Activated B cell treated with CpG ODN at 0.5 μM for 24 hours (primary cell): ENCODE results near the gene AXIN1. TPM values are rescaled to one million over a fixed set of nuclear protein-coding genes. Genes with fewer than 3 reads are reported as not detected.

ENCODE experiments used
- ATAC-seq: fragments of 200-7000 bp; cut with Tn5 transposase; one replicate; pipeline ENCODE4 v1.10.0; 2021; ENCODE audit warnings: low read depth, mild to moderate bottlenecking, moderate library complexity
- CTCF ChIA-PET: fragments of 350-600 bp; sonication (Branson Sonifier 250); formaldehyde crosslinking; loops from one replicate; lab custom pipeline; 2021; ENCODE audit warnings: antibody characterized with exemption; lab: Charles Lee
- POLR2A ChIA-PET: fragments of 350-600 bp; sonication (Branson Sonifier 250); formaldehyde crosslinking; loops from one replicate; lab custom pipeline; 2021; ENCODE audit warnings: antibody characterized with exemption; lab: Charles Lee
- DNase-seq: peaks from one replicate; pipeline ENCODE4 v3.0.0; 2022
- H3K27ac Mint-ChIP-seq: one replicate; pipeline ENCODE4 v1.8.0; 2020; ENCODE audit warnings: mixed read lengths
- H3K27me3 Mint-ChIP-seq: one replicate; pipeline ENCODE4 v1.8.0; 2021; ENCODE audit warnings: mixed read lengths
- H3K36me3 Mint-ChIP-seq: one replicate; pipeline ENCODE4 v1.8.0; 2021; ENCODE audit warnings: low read depth, mixed read lengths
- H3K4me1 Mint-ChIP-seq: one replicate; pipeline ENCODE4 v1.8.0; 2021; ENCODE audit warnings: mixed read lengths
- H3K4me3 Mint-ChIP-seq: one replicate; pipeline ENCODE4 v1.8.0; 2020; ENCODE audit warnings: mild to moderate bottlenecking, mixed read lengths
- H3K9me3 Mint-ChIP-seq: one replicate; pipeline ENCODE4 v1.8.0; 2020; ENCODE audit warnings: mixed read lengths
- intact Hi-C: fragments of 100-400 bp; cut with micrococcal nuclease; formaldehyde crosslinking; loops from one replicate; pipeline ENCODE4 v1.15.1; 2024
- total RNA-seq: library from RNA; stranded (reverse); gene quantifications from 2 replicates; pipeline ENCODE4 v1.2.3, GENCODE V29; 2022
- TF ChIP-seq, protein P1 (sequence below): fragments of 200-600 bp; IDR thresholded peaks from one replicate; pipeline ENCODE4 v1.8.0; 2022; ENCODE audit warnings: antibody characterized with exemption, mild to moderate bottlenecking

Gene AXIN1
- total RNA-seq, 1 donor from 2014 or later, result 30.6 TPM

DNA sequence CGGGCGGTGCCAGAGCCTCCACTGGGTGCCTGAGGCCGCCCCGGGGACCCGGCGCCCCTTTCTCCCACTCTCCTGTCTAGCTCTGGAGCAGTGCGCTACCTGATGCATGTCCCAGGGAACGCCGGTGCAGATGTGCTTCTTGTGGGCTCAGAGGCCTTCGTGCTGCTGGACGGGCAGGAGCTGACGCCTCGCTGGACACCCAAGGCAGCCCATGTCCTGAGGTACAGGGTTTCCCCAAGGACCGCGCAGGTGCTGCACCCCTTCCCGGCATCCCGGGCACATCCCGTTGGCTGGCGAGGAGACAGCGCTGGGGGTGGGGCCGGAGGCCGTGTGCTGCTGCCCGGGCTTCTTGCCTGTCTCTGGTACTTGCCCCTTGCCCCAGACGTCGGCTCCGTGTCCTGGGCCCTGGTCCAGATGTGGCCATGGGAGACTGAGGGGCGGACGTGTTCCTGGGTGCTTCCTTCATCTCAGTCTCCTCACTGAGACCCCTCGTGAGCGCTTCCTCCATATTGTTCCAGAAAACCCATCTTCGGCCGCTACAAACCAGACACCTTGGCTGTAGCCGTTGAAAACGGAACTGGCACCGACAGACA lies 89.2 kb downstream of the AXIN1 start:
- H3K36me3 Mint-ChIP-seq, result peaks cover 51% of the 10 kb centered on the region

DNA sequence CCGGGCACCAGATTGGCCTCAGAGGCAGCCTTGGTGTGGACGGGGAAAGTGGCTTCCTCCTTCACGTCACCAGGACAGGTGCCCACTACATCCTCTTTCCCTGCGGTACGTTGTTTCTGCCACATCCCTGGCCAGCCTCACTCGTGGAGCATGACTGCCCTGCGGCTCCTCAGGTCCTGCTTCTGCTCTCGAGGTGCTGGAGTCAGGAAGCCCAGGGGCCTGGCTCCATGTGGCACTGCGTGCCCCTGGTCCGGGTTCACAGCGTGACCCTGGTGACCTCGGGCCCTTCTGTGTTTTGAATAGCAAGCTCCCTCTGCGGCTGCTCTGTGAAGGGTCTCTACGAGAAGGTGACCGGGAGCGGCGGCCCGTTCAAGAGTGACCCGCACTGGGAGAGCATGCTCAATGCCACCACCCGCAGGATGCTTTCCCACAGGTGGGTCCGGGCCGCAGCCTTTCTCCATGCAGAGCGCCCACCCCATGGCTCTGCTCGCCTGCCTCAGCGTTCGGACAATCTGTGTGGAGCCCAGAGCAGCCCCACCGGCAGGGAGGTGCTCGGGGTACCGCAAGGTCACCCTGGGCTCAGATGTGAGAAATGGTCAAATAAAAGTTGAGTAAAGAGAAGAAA lies 90.3 kb downstream of the AXIN1 start:
- CTCF ChIA-PET, result no interaction called here

More for the DNA sequence above, 89.2 kb downstream of the AXIN1 start:
- CTCF ChIA-PET, result no interaction called here
- intact Hi-C loops, result no loop called here
- DNase-seq (no peak), ATAC-seq (no peak)
- Mint-ChIP-seq H3K4me3 (no peak overlapping the region), H3K4me1 (no peaks in the 10 kb centered on the region), H3K27me3 (no peaks in the 10 kb centered on the region), H3K9me3 (no peaks in the 10 kb centered on the region), H3K27ac (no peak overlapping the region)
- TF ChIP-seq, protein P1, sequence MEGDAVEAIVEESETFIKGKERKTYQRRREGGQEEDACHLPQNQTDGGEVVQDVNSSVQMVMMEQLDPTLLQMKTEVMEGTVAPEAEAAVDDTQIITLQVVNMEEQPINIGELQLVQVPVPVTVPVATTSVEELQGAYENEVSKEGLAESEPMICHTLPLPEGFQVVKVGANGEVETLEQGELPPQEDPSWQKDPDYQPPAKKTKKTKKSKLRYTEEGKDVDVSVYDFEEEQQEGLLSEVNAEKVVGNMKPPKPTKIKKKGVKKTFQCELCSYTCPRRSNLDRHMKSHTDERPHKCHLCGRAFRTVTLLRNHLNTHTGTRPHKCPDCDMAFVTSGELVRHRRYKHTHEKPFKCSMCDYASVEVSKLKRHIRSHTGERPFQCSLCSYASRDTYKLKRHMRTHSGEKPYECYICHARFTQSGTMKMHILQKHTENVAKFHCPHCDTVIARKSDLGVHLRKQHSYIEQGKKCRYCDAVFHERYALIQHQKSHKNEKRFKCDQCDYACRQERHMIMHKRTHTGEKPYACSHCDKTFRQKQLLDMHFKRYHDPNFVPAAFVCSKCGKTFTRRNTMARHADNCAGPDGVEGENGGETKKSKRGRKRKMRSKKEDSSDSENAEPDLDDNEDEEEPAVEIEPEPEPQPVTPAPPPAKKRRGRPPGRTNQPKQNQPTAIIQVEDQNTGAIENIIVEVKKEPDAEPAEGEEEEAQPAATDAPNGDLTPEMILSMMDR, result no peak
- POLR2A ChIA-PET, result no interaction called here

DNA sequence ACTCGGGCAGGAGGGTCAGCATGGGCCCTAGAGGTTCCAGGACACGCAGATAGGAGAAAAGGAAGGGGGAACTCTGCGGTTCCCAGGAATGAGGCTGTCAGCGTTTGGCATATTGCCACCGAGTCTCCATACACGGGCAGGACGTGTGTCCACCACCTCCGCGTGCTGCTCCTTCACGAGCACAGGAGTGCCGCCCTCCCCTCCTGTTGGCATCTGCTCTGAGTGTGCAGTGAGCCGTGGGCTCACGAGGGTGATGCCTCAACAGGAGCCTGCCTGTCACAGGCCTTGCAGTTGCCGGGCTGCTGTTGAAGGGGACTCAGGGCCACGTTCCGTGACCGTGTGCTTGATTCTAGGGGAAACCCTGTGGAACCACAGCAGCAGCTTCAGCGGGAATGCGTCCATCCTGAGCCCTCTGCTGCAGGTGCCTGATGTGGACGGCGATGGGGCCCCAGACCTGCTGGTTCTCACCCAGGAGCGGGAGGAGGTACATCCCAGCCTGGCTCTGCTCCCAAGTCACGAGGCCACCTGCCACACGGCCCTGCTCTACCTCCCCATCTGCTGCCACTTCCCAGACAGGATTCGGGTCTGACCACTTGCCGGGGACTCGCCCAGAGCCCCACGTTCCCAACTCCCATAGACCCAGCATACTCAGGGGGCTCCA lies 91.4 kb downstream of the AXIN1 start:
- ATAC-seq (no peak), DNase-seq (no peak)
- ChIA-PET POLR2A (no interaction called here), CTCF (no interaction called here)
- Mint-ChIP-seq H3K4me1 (no peaks in the 10 kb centered on the region), H3K9me3 (no peaks in the 10 kb centered on the region), H3K36me3 (peaks cover 57% of the 10 kb centered on the region), H3K27ac (no peak overlapping the region), H3K27me3 (no peaks in the 10 kb centered on the region), H3K4me3 (no peak overlapping the region)
- TF ChIP-seq, protein P1, result no peak
- intact Hi-C loops, result no loop called here

More for the DNA sequence above, 90.3 kb downstream of the AXIN1 start:
- Mint-ChIP-seq H3K4me1 (no peaks in the 10 kb centered on the region), H3K36me3 (peaks cover 55% of the 10 kb centered on the region), H3K27me3 (no peaks in the 10 kb centered on the region), H3K9me3 (no peaks in the 10 kb centered on the region), H3K4me3 (no peak overlapping the region), H3K27ac (no peak overlapping the region)
- TF ChIP-seq, protein P1, result no peak
- no peak for DNase-seq
- no peak for ATAC-seq
- POLR2A ChIA-PET, result no interaction called here
- intact Hi-C loops, result no loop called here

DNA sequence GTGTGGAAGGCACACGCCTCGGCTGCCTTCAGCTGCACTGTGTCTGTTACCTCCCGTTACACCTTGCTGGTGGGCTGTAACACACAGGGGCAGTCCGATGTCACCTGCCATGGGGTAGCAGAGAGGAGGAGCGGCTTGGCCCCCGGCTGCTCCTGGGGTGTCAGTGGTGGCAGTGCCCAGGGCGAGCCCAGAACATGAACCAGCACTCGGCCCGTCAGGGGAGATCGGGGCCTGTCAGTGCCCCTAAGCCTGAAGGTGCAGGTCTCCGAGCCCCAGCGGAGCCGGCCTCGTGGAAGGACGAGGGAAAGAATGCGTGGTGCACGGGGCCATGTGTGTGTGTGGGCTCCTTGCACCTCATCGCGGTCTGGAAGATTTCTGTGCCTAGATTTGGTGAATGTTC lies 92.2 kb downstream of the AXIN1 start:
- ATAC-seq, result no peak
- no peak for DNase-seq
- Mint-ChIP-seq H3K36me3 (peaks cover 61% of the 10 kb centered on the region), H3K27me3 (no peaks in the 10 kb centered on the region), H3K4me1 (no peaks in the 10 kb centered on the region), H3K9me3 (no peaks in the 10 kb centered on the region), H3K4me3 (no peak overlapping the region), H3K27ac (no peak overlapping the region)
- TF ChIP-seq, protein P1, result no peak
- ChIA-PET CTCF (no interaction called here), POLR2A (no interaction called here)
- intact Hi-C loops, result no loop called here

DNA sequence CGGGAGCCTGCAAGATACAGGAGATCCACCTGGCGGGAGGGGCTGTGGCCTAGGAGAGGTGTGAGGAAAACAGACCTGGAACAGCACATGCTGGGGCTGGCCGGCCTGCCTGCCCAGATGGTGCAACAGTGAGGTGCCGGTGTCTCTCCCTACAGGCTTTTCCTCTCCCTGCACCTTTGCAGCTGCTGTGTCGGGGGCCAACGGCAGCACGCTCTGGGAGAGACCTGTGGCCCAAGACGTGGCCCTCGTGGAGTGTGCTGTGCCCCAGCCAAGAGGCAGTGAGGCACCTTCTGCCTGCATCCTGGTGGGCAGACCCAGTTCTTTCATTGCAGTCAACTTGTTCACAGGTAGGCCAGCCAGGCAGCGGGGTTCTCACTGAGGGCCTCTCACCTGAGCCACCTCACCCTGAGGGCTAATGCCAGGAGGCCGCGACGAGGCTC lies 92.7 kb downstream of the AXIN1 start:
- DNase-seq (no peak), ATAC-seq (no peak)
- Mint-ChIP-seq H3K27ac (no peak overlapping the region), H3K4me1 (no peaks in the 10 kb centered on the region), H3K27me3 (no peaks in the 10 kb centered on the region), H3K36me3 (peaks cover 61% of the 10 kb centered on the region), H3K4me3 (no peak overlapping the region), H3K9me3 (no peaks in the 10 kb centered on the region)
- TF ChIP-seq, protein P1, result no peak
- intact Hi-C loops, result no loop called here
- ChIA-PET POLR2A (no interaction called here), CTCF (no interaction called here)
